Testis (tissue), 2 donors: ENCODE results near the gene PCLO.

Source experiments
- POLR2A ChIP-seq: fragments of 450-650 bp; IDR thresholded peaks from one replicate; pipeline ENCODE4 v1.6.1; 2017; ENCODE audit warnings: antibody characterized with exemption, mild to moderate bottlenecking, moderate library complexity
- TF ChIP-seq, protein P1 (sequence below), 3 experiments: fragments of 450-650 bp in 2 of 3; fragments of 200-600 bp in 1 of 3; sonication (generic) in 1 of 3; IDR thresholded peaks; one replicate each; pipeline ENCODE4 v1.5.1; 2016 to 2019; ENCODE audit warnings: antibody characterized with exemption in 3 of 3, mild to moderate bottlenecking in 2 of 3, moderate library complexity in 1 of 3

DNA sequence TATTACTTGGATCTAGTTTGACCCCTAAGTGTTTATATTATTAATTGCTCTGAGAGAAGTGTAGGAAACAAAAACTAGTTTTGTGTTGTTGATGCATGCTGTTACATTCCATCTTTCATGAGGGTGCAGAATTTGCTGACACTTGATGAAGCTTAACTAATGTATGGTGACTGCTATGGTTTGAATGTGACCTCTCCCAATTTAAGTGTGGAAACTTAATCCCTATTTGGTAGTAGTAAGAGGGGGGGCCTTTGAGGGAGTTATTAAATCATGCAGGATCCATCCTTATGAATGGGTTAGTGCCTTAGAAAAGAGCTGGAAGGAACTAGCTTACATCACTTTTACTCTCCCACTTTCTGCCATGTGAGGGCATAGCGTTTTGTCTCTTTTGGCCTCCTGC lies 142.5 kb downstream of the PCLO start:
- TF ChIP-seq, protein P1, sequence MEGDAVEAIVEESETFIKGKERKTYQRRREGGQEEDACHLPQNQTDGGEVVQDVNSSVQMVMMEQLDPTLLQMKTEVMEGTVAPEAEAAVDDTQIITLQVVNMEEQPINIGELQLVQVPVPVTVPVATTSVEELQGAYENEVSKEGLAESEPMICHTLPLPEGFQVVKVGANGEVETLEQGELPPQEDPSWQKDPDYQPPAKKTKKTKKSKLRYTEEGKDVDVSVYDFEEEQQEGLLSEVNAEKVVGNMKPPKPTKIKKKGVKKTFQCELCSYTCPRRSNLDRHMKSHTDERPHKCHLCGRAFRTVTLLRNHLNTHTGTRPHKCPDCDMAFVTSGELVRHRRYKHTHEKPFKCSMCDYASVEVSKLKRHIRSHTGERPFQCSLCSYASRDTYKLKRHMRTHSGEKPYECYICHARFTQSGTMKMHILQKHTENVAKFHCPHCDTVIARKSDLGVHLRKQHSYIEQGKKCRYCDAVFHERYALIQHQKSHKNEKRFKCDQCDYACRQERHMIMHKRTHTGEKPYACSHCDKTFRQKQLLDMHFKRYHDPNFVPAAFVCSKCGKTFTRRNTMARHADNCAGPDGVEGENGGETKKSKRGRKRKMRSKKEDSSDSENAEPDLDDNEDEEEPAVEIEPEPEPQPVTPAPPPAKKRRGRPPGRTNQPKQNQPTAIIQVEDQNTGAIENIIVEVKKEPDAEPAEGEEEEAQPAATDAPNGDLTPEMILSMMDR (IDR thresholded peaks at IDR 0.05): no peak
- TF ChIP-seq POLR2A: no peak
